Heart right ventricle (tissue), 16 donors: ENCODE data around the gene PCYT1B. TPM values are rescaled to one million over a fixed set of nuclear protein-coding genes. Genes with fewer than 3 reads are reported as not detected.

Experiments used
- ATAC-seq, 8 donors: fragments of 200-7000 bp; cut with Tn5 transposase; one replicate each; pipeline ENCODE4 v1.9.1; 2020; ENCODE audit warnings: mild to moderate bottlenecking in 8 of 8, moderate library complexity in 8 of 8, moderate number of reproducible peaks in 1 of 8
- DNase-seq, 2 donors: peaks; one replicate each; pipeline ENCODE4 v3.0.0-alpha.2; 2020
- H3K27ac ChIP-seq, 10 donors: fragments of 200-600 bp; sonication (generic) in 2 of 10; one replicate each; pipeline versions ENCODE4 v1.5.0 to v1.8.0; 2020 to 2022; ENCODE audit warnings: mild to moderate bottlenecking in 3 of 10
- H3K27me3 ChIP-seq, 7 donors: fragments of 200-600 bp; one replicate each; pipeline ENCODE4 v1.8.0; 2021 to 2022; ENCODE audit warnings: mild to moderate bottlenecking in 2 of 7
- H3K36me3 ChIP-seq, 9 donors: fragments of 200-600 bp; sonication (generic) in 1 of 9; one replicate each; pipeline versions ENCODE4 v1.5.0 to v1.8.0; 2020 to 2022; ENCODE audit warnings: mild to moderate bottlenecking in 2 of 9
- H3K4me1 ChIP-seq, 9 donors: fragments of 200-600 bp; sonication (generic) in 1 of 9; one replicate each; pipeline versions ENCODE4 v1.5.0 to v1.8.0; 2020 to 2022; ENCODE audit warnings: mild to moderate bottlenecking in 4 of 9
- H3K4me3 ChIP-seq, 10 donors: fragments of 200-600 bp; sonication (generic) in 2 of 10; one replicate each; pipeline versions ENCODE4 v1.5.0 to v1.8.0; 2020 to 2022; ENCODE audit warnings: mild to moderate bottlenecking in 7 of 10, moderate library complexity in 2 of 10
- H3K9me3 ChIP-seq, 11 donors: fragments of 200-600 bp in 10 of 11; sonication (generic) in 2 of 11; one replicate each; pipeline versions ENCODE4 v1.5.0 to v1.8.0; 2013 to 2022; ENCODE audit warnings: mild to moderate bottlenecking in 2 of 11, control low read depth in 1 of 11, moderate library complexity in 1 of 11
- WGBS, 2 donors: extraction: QIAGEN DNeasy Blood & Tissue Kit; methylation state at CpG; one replicate each; pipeline ENCODE4 v1.1.7; 2013; ENCODE audit warnings: inconsistent platforms in 1 of 2; 5-methylcytosine and 5-hydroxymethylcytosine counted together
- intact Hi-C, 10 donors: fragments of 100-400 bp; cut with DNase I; formaldehyde crosslinking; loops; one replicate each; pipeline versions ENCODE4 v1.11.1 to v1.14.2; 2022
- polyA plus RNA-seq, 2 donors: library from polyadenylated mRNA; stranded (reverse); fragments of 200-250 nt; gene quantifications; one replicate each; pipeline ENCODE4 v1.2.3, GENCODE V29; 2013
- total RNA-seq, 10 donors: library from RNA; stranded (reverse); fragmentation: NEBNext Ultra II Directional in 3 of 10; extraction: Animal tissue kit (Norgen Biotek cat#: 25700) in 3 of 10; gene quantifications; one replicate each; pipeline versions ENCODE4 v1.2.1 to v1.2.4, GENCODE V29; 2021 to 2023
- TF ChIP-seq, protein P1 (sequence below), 9 donors: fragments of 200-600 bp; sonication (generic) in 2 of 9; IDR thresholded peaks; one replicate each; pipeline versions ENCODE4 v1.5.0 to v1.8.0; 2021 to 2022; ENCODE audit warnings: antibody characterized with exemption in 9 of 9, mild to moderate bottlenecking in 5 of 9, moderate library complexity in 1 of 9
- donor health status: Arrhythmogenic right ventricular cardiomyopathy.
- donor health status: ischemic (EF 13 %, LVEDD 7.1; RV severe dilation, severe dysfunction).
- donor health status: healthy with polysubstance abuse.
- donor health status: DM: no; HTN: yes; CAD: no.
- donor health status: DM: no; HTN: no; CAD: no.
- donor health status: ischemic (EF 25% LVEDD 6.9; RV normal size, moderate dysfunction).
- donor health status: ischemic (EF 25% LVEDD 5.7; RV mildly dilated, moderate dysfunction).
- donor health status: healthy.
- donor health status: DM: yes; HTN: yes; CAD: no.
- donor health status: Ischemic cardiomyopathy.
- donor health status: ischemic (EF 35%, LVEDD 5.7; RV mildly dilated, moderate dysfunction).
- donor health status: nonischemic (EF 11% LVEDD 7.7; RV severe dilation, severe dysfunction).
- donor health status: DM: yes; HTN: yes; CAD: no.
- donor health status: PGD.
- donor health status: ischemic (EF 29% LVEDD 5.4; RV normal size, mild dysfunction).
- donor health status: nonischemic (EF 23%, LVEDD 6.1; RV moderate dilation, normal function).

PCYT1B gene
- total and polyA plus RNA-seq, 12 donors = 0.07 to 0.34 (median 0.13) TPM; not detected in 5

DNA sequence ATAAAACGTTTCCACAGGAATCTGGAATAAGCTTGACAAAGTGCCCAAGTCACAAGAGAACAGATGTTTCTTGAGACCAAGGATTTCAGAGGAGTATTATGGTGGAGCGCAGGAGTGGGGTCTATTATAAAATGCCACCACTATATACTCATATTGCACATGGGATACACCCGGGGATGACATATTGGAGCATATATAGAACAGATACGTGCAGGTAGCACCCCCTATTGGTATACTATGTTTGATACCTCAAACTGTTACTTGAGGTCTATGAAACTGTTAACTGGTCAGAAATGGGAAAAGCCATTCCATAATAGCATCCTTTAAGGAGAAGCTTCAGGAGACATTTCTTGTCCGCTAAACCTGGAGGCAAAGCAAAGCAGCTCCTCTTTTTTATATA lies 86.0 kb downstream of the PCYT1B start:
- intact Hi-C loops = loop anchor here in 2 of 10 donors (5.0 kb wide), 1 partner anchor 164 kb away; no protein-coding TSS in a partner anchor
- Histone ChIP-seq H3K9me3 (no peaks in the 10 kb centered on the region), H3K4me3 (no peak overlapping the region), H3K27me3 (no peaks in the 10 kb centered on the region), H3K36me3 (no peaks in the 10 kb centered on the region), H3K4me1 (no peaks in the 10 kb centered on the region), H3K27ac (no peak overlapping the region)
- ATAC-seq (no peak), DNase-seq (no peak)
- 68 to 76% methylated on average over 5 of the region's 5 CpGs for whole genome bisulfite sequencing, 2 donors
- TF ChIP-seq, protein P1, sequence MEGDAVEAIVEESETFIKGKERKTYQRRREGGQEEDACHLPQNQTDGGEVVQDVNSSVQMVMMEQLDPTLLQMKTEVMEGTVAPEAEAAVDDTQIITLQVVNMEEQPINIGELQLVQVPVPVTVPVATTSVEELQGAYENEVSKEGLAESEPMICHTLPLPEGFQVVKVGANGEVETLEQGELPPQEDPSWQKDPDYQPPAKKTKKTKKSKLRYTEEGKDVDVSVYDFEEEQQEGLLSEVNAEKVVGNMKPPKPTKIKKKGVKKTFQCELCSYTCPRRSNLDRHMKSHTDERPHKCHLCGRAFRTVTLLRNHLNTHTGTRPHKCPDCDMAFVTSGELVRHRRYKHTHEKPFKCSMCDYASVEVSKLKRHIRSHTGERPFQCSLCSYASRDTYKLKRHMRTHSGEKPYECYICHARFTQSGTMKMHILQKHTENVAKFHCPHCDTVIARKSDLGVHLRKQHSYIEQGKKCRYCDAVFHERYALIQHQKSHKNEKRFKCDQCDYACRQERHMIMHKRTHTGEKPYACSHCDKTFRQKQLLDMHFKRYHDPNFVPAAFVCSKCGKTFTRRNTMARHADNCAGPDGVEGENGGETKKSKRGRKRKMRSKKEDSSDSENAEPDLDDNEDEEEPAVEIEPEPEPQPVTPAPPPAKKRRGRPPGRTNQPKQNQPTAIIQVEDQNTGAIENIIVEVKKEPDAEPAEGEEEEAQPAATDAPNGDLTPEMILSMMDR (IDR thresholded peaks at IDR 0.05) = peak in 4 of 9 donors; percentile 18 to 38 (median 24)

DNA sequence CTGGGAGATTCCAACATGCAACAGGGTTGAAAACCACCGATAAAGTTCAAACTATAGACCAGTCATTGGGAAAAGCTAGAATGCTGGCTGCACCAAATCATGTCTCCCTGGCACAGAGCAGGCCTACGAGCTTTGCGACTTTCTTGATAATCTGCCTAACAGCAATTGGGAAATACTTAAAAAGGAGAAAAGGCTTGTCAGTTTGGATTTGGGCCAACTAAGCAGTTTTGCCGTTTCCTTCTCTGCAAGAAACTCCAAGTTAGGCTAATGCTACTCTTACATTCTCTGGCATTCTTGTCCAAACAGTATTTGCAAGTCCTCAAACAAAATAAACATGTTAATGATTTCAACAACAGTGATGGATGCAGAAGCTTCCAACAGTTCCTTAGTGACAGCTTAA lies 94.1 kb downstream of the PCYT1B start:
- no peak overlapping the region for H3K27ac ChIP-seq
- H3K36me3 ChIP-seq = no peaks in the 10 kb centered on the region
- no peaks in the 10 kb centered on the region for H3K27me3 ChIP-seq
- DNase-seq (no peak), ATAC-seq (no peak)
- intact Hi-C loops = no loop called here
- no peaks in the 10 kb centered on the region for H3K9me3 ChIP-seq
- TF ChIP-seq, protein P1 (IDR thresholded peaks at IDR 0.05) = no peak
- H3K4me1 ChIP-seq = peaks cover 0 to 3% (median 0%) of the 10 kb centered on the region in 9 donors
- 40 to 64% methylated on average over 4 of the region's 4 CpGs for WGBS, 2 donors
- no peak overlapping the region for H3K4me3 ChIP-seq

DNA sequence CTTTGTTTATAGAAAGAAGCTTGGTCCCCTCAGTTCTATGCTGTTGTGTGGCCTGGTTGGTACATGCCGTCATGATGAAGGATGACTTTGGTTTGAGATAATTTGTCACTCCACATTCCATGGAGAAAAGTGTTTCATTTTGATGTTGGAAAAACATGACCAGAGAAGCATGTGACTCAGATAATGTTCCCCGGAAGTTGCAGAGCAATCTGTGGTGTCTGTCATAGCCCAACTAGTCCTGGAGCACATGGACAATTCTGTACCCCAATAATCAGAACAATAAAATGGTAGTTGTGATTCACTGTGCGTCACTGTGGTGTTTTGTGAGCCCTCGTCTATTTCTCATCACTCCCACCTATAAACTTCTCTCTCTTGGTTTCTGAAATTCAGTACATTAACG lies 97.0 kb downstream of the PCYT1B start:
- 87 to 94% methylated on average over 5 of the region's 5 CpGs for WGBS, 2 donors
- Histone ChIP-seq H3K36me3 (no peaks in the 10 kb centered on the region), H3K27ac (no peak overlapping the region), H3K9me3 (no peaks in the 10 kb centered on the region), H3K4me3 (no peak overlapping the region), H3K4me1 (peaks cover 0 to 3% (median 0%) of the 10 kb centered on the region in 9 donors), H3K27me3 (peaks cover 0 to 5% (median 0%) of the 10 kb centered on the region in 7 donors)
- TF ChIP-seq, protein P1 (IDR thresholded peaks at IDR 0.05) = no peak
- no peak for ATAC-seq
- no peak for DNase-seq
- intact Hi-C loops = no loop called here

GRCh38 chrX:24547961-24548360 lies 99.2 kb downstream of the PCYT1B start:
- H3K4me3 ChIP-seq = no peak overlapping the region
- WGBS, 2 donors = 92 to 100% methylated on average over 1 of the region's 1 CpG
- no peak for ATAC-seq
- no peak overlapping the region for H3K27ac ChIP-seq
- intact Hi-C loops = no loop called here
- H3K4me1 ChIP-seq = no peaks in the 10 kb centered on the region
- no peaks in the 10 kb centered on the region for H3K36me3 ChIP-seq
- H3K9me3 ChIP-seq = no peaks in the 10 kb centered on the region
- peaks cover 0 to 5% (median 0%) of the 10 kb centered on the region in 7 donors for H3K27me3 ChIP-seq
- no peak for DNase-seq
- TF ChIP-seq, protein P1 (IDR thresholded peaks at IDR 0.05) = no peak
